Thyroid gland (tissue), 4 donors: ENCODE results near the gene NFASC. TPM values are rescaled to one million over a fixed set of nuclear protein-coding genes. Genes with fewer than 3 reads are reported as not detected.

Experiments
- DNase-seq, 2 donors: peaks; one replicate each; pipeline ENCODE4 v3.0.0-alpha.2; 2019
- H3K27ac ChIP-seq, 3 donors: fragments of 200-600 bp; sonication (generic); 1 replicate in 2 of 3; 2 replicates in 1 of 3; pipeline ENCODE4 v1.5.1; 2016 to 2019; ENCODE audit warnings: mild to moderate bottlenecking in 1 of 3, moderate library complexity in 1 of 3
- H3K27me3 ChIP-seq: fragments of 200-600 bp; sonication (generic); one replicate; pipeline ENCODE4 v1.5.1; 2019
- H3K36me3 ChIP-seq, 2 donors: fragments of 200-600 bp; sonication (generic); one replicate each; pipeline ENCODE4 v1.5.1; 2016 to 2019
- H3K4me1 ChIP-seq, 2 donors: fragments of 200-600 bp; sonication (generic); one replicate each; pipeline ENCODE4 v1.5.1; 2017 to 2019
- H3K4me3 ChIP-seq, 3 donors: fragments of 200-600 bp; sonication (generic); replicated peaks in 1 of 3; 1 replicate in 2 of 3; 2 replicates in 1 of 3; pipeline ENCODE4 v1.5.1; 2016; ENCODE audit warnings: mild to moderate bottlenecking in 1 of 3
- H3K9me3 ChIP-seq: fragments of 200-600 bp; sonication (generic); one replicate; pipeline ENCODE4 v1.5.1; 2017
- POLR2A ChIP-seq, 2 donors: fragments of 450-650 bp; IDR thresholded peaks; one replicate each; pipeline ENCODE4 v1.6.1; 2017; ENCODE audit warnings: antibody characterized with exemption in 2 of 2, mild to moderate bottlenecking in 2 of 2, moderate library complexity in 1 of 2
- WGBS, 2 donors: methylation state at CpG; one replicate each; pipeline ENCODE4 v1.1.5; 2017; 5-methylcytosine and 5-hydroxymethylcytosine counted together
- intact Hi-C: fragments of 100-400 bp; cut with DNase I; formaldehyde crosslinking; loops from one replicate; pipeline ENCODE4 v1.15.1; 2023
- total RNA-seq, 4 donors: library from RNA; depleted of rRNA; stranded (reverse); fragments of >200 nt; gene quantifications; one replicate each; pipeline ENCODE4 v1.2.3, GENCODE V29; 2016
- TF ChIP-seq, protein P1 (sequence below), 6 experiments: fragments of 200-600 bp in 3 of 6; fragments of 450-650 bp in 3 of 6; sonication (generic) in 3 of 6; IDR thresholded peaks; one replicate each; pipeline ENCODE4 v1.5.1; 2016 to 2019; ENCODE audit warnings: antibody characterized with exemption in 6 of 6, mild to moderate bottlenecking in 2 of 6, inconsistent platforms in 1 of 6, moderate library complexity in 1 of 6

NFASC gene
- total RNA-seq, 4 donors from 2014 or later, result 3.6 to 9.4 (median 3.9) TPM

DNA sequence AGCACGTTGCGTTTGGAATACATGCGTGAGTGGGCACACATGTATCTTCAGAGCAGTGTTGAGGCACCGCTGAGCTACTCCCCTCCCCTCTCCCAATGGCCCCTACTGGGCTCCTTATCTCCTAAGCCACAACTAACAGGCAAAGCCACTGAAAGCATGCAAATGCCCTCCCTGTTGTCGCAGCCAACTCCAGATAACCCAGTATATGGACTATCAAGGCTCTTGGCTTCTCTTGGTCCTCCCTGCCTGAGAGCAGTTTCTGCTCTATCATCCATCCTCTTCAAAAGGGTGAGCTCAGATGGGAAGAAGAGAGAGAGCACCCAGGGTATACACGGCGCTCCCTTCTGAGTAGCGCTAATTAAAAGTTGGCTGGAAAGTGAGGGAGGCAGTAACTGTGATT lies 113.8 kb downstream of the NFASC start:
- TF ChIP-seq POLR2A (IDR thresholded peaks at IDR 0.05), result no peak
- TF ChIP-seq, protein P1, sequence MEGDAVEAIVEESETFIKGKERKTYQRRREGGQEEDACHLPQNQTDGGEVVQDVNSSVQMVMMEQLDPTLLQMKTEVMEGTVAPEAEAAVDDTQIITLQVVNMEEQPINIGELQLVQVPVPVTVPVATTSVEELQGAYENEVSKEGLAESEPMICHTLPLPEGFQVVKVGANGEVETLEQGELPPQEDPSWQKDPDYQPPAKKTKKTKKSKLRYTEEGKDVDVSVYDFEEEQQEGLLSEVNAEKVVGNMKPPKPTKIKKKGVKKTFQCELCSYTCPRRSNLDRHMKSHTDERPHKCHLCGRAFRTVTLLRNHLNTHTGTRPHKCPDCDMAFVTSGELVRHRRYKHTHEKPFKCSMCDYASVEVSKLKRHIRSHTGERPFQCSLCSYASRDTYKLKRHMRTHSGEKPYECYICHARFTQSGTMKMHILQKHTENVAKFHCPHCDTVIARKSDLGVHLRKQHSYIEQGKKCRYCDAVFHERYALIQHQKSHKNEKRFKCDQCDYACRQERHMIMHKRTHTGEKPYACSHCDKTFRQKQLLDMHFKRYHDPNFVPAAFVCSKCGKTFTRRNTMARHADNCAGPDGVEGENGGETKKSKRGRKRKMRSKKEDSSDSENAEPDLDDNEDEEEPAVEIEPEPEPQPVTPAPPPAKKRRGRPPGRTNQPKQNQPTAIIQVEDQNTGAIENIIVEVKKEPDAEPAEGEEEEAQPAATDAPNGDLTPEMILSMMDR (IDR thresholded peaks at IDR 0.05), result no peak
- no peak for DNase-seq
- intact Hi-C loops, result no loop called here

DNA sequence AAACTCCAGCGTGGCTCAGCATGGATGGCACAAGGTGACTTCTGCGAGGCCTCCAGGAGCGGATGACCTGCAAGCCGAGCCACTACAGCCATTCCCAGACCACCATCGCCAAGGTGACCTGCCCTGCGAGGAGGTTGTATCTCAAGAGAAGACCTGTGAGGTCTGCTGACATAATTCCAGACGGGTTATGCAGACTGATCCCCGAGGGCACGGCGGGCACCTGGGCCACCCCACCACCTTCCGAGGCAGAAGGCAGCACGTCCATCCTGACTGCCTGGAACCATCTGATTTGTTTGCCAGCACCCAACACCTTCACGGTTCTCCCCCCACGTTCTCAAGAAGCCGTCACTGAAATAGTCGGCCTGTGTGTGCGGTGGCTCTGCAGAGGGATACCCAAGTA lies 115.5 kb downstream of the NFASC start:
- Histone ChIP-seq H3K9me3 (no peaks in the 10 kb centered on the region), H3K4me1 (no peaks in the 10 kb centered on the region), H3K27me3 (no peaks in the 10 kb centered on the region), H3K36me3 (no peaks in the 10 kb centered on the region), H3K4me3 (no peak overlapping the region), H3K27ac (no peak overlapping the region)
- no peak for TF ChIP-seq POLR2A (IDR thresholded peaks at IDR 0.05)
- TF ChIP-seq, protein P1 (IDR thresholded peaks at IDR 0.05), result no peak
- WGBS, 2 donors, result 81 to 93% methylated on average over 14 to 17 of the region's 17 CpGs
- intact Hi-C loops, result no loop called here
- no peak for DNase-seq

More for the DNA sequence above, 113.8 kb downstream of the NFASC start:
- WGBS, 2 donors, result 59 to 82% methylated on average over 7 to 8 of the region's 8 CpGs
- Histone ChIP-seq H3K4me3 (no peak overlapping the region), H3K36me3 (no peaks in the 10 kb centered on the region), H3K4me1 (no peaks in the 10 kb centered on the region), H3K27me3 (no peaks in the 10 kb centered on the region), H3K9me3 (no peaks in the 10 kb centered on the region), H3K27ac (no peak overlapping the region)

DNA sequence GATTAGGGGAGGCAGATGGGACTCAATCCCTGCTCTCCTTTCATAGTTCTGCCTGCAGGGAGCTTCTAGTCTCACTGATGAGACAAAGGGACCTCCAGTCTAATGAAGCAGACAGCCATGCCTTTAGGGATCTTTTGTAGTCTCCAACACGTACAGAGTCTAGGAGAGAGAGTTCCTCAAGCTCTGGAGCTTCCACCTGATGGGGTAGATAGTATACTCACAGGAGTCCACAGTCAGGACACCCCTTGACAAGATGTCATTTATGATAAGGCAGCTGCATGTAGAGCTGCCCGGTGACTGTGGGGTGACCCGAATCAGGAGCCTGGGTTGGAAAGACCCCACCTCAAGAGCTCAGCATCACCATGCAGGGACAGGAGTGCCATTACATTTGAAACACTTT lies 117.0 kb downstream of the NFASC start:
- Histone ChIP-seq H3K27me3 (no peaks in the 10 kb centered on the region), H3K27ac (no peak overlapping the region), H3K9me3 (no peaks in the 10 kb centered on the region), H3K4me1 (no peaks in the 10 kb centered on the region), H3K36me3 (no peaks in the 10 kb centered on the region), H3K4me3 (no peak overlapping the region)
- TF ChIP-seq, protein P1 (IDR thresholded peaks at IDR 0.05), result no peak
- TF ChIP-seq POLR2A (IDR thresholded peaks at IDR 0.05), result no peak
- 51 to 83% methylated on average over 3 of the region's 3 CpGs for WGBS, 2 donors
- intact Hi-C loops, result loop anchor here (2.0 kb wide), 1 partner anchor 73 kb away; no protein-coding TSS in a partner anchor
- no peak for DNase-seq

- Histone ChIP-seq H3K27ac (no peak overlapping the region), H3K9me3 (no peaks in the 10 kb centered on the region), H3K27me3 (no peaks in the 10 kb centered on the region), H3K36me3 (no peaks in the 10 kb centered on the region), H3K4me1 (no peaks in the 10 kb centered on the region), H3K4me3 (no peak overlapping the region)
- intact Hi-C loops, result loop anchor here (2.0 kb wide), 1 partner anchor 73 kb away; no protein-coding TSS in a partner anchor
- 53 to 62% methylated on average over 4 of the region's 4 CpGs for WGBS, 2 donors
- DNase-seq, result no peak
- TF ChIP-seq POLR2A (IDR thresholded peaks at IDR 0.05), result no peak
- TF ChIP-seq, protein P1 (IDR thresholded peaks at IDR 0.05), result no peak
Observed at GRCh38 chr1:204988196-204988595, 117.5 kb downstream of the NFASC start.

DNA sequence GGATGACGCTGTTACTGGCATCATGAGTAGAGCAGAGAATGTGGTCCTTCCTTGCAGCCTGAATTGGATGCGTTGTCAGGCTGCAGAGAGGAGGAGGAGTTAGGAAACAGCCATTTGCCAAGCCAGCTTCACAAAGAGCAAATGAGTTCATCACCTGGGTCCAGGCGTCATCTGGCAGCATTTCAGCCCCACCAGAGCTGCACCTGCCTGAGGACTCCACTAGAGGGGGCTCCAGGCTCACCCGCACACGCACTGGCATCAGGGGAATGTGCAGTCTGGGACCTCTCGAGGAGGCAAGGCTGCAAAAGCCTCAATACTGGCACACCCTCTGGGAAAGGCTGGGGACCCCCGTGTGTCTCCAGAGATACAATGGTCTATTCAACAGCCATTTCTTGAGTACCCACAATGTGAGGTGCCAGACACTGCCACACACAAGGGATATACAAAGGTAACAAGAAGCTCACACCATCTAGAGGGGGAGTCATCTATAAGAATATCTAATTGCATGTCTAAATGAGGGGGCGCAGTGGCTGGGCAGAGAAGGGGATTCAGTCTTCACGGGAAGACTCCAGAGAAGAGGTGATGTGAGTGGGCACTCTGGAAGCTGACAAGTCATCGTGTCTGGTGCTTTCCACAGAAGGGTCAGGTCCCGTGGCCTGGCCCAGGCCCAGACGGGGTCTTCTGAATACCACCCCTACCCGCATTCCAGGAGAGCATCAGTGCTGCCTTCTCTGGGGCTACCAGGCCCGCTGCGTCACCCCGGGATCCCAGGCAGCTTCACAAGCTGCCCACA lies 118.8 kb downstream of the NFASC start:
- Histone ChIP-seq H3K27ac (no peak overlapping the region), H3K36me3 (no peaks in the 10 kb centered on the region), H3K4me1 (no peaks in the 10 kb centered on the region), H3K27me3 (no peaks in the 10 kb centered on the region), H3K9me3 (no peaks in the 10 kb centered on the region), H3K4me3 (no peak overlapping the region)
- 56 to 64% methylated on average over 16 of the region's 16 CpGs for WGBS, 2 donors
- TF ChIP-seq, protein P1 (IDR thresholded peaks at IDR 0.05), result peak; percentile 85 to 97 (median 94)
- no peak for TF ChIP-seq POLR2A (IDR thresholded peaks at IDR 0.05)
- intact Hi-C loops, result loop anchor here (2.0 to 5.0 kb wide), 2 partner anchors 71 to 268 kb away; no protein-coding TSS in a partner anchor
- peak; percentile 63 to 68 for DNase-seq
